M059J (cell line): ENCODE data around the gene MATCAP1. TPM values are rescaled to one million over a fixed set of nuclear protein-coding genes. Genes with fewer than 3 reads are reported as not detected.
A peak's percentile ranks its signal among the peaks of the same experiment; 100 is the strongest.

ENCODE experiments used
- DNase-seq: peaks from one replicate; pipeline ENCODE4 v3.0.0-alpha.2; 2012; ENCODE audit warnings: low read depth
- total RNA-seq: library from RNA; depleted of rRNA; stranded (reverse); fragments of >200 nt; shearing (Covaris generic); gene quantifications from 2 replicates; pipeline ENCODE4 v1.2.3, GENCODE V29; 2014; rRNA removed

MATCAP1 gene
- 7.7 and 13.7 TPM in 2 replicates for total RNA-seq

- peak; percentile 98 for DNase-seq
Measured at GRCh38 chr16:67183627-67184452, at the start of gene MATCAP1. MATCAP1 (minus strand) TSS chr16:67183963; CDS start chr16:67180610, 3,353 bp downstream.

- no peak for DNase-seq
Measured at GRCh38 chr16:67230809-67231660, 47.3 kb upstream of the MATCAP1 start.

GRCh38 chr16:67229906-67230808 is 46.4 kb upstream of the MATCAP1 start:
- DNase-seq = no peak

DNA sequence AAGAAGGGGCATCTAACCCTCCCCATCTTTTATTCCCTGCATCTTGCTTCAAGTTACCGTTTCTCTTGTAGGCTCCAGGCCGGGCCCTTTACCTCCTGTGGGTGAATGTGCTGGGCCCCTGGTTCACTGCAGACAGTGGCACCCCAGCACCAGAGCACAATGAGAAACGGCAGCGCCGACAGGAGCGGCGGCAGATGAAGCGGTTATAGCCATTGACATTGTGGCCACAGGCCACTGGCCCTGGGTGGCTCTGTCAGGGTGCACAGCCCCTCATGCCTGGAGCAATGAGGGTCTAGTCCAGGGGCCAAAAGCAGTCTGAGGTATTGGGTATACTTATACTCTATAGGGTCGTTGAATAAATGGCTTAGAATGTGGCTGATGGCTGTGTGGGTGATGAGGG is 45.1 kb upstream of the MATCAP1 start:
- no peak for DNase-seq

GRCh38 chr16:67228034-67228785 is 44.4 kb upstream of the MATCAP1 start:
- DNase-seq = no peak

- DNase-seq = no peak
Measured at GRCh38 chr16:67227567-67227921, 43.8 kb upstream of the MATCAP1 start.

DNA sequence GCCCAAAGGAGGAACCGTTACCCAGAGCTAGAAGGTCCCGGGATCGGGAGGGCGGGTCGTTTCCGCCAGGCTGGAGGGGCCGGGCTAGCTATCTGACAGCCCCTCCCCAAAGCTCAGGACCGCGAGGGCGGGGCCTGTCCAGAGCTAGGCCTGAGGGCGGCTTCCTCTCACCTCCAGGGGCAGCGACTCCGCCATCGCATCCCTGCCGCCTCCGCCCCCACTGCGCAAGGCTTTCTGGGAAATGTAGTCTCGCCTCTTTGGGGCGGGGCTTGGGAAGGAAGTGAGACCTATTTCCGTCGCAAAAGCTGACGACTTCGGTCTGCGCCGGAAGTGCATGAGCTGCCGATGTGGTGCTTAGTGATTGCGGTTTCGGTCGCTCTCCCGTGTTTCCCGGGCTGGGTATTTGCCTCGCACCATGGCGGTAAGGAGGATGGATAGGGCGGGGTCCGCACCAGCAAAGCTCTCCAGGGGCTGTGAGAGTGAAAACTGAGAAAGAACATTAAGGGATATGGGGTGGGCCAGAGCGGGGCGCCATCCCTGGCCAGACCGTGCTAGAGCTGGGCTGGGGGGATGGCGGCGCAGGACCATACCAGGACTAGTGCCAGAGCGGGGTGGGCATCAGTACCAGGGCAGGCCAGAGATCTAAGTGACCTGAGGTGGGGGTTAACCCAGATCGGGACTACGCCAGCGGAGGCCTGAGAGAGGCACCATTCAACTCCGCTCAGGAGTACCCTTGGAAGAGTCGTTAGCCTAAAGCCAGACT is 43.2 kb upstream of the MATCAP1 start, which contains the start of gene TMEM208:
TSS of gene TMEM208 (plus strand) at position 327 of the 763 bp plus-strand sequence. CDS start at position 416, 89 bp downstream.
- DNase-seq = peak; percentile 99

- no peak for DNase-seq
Measured at GRCh38 chr16:67226295-67226803, 42.6 kb upstream of the MATCAP1 start.

GRCh38 chr16:67223992-67224391 is 40.2 kb upstream of the MATCAP1 start:
- no peak for DNase-seq

GRCh38 chr16:67216612-67217490 is 33.1 kb upstream of the MATCAP1 start:
- DNase-seq = no peak

GRCh38 chr16:67215706-67216105 is 31.9 kb upstream of the MATCAP1 start:
- no peak for DNase-seq

GRCh38 chr16:67213197-67214019 is 29.6 kb upstream of the MATCAP1 start:
- no peak for DNase-seq

GRCh38 chr16:67212766-67213165 is 29.0 kb upstream of the MATCAP1 start:
- DNase-seq = peak; percentile 73

GRCh38 chr16:67211674-67212073 is 27.9 kb upstream of the MATCAP1 start:
- no peak for DNase-seq

GRCh38 chr16:67210069-67210937 is 26.5 kb upstream of the MATCAP1 start:
- DNase-seq = no peak

DNA sequence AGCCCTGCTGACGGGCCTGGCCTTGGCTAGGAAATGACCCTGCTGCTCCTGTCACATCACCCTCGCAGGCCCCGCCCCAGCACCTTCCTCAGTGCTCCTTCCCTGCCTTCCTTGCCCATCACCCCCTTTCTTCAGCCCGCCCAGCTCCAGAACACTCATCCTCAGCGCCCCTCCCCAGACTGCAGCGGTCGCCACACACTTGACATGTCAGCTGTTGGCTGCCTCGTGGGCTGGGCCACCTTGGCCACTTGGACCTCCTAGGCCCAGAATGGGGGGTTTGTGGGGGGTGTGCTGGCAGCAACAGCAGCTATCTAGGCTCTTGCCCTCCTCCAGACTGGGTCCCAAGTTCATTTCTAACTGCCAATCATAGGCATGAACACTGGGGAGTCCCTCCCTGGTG is 25.8 kb upstream of the MATCAP1 start:
- DNase-seq = no peak
